Left lung (tissue), 10 donors: ENCODE results near the gene MYO6. TPM values are rescaled to one million over a fixed set of nuclear protein-coding genes. Genes with fewer than 3 reads are reported as not detected.

Experiments used
- ATAC-seq: fragments of 200-7000 bp; cut with Tn5 transposase; one replicate; pipeline ENCODE4 v1.9.1; 2020; ENCODE audit warnings: moderate library complexity
- DNase-seq, 4 donors: peaks; one replicate each; pipeline ENCODE4 v3.0.0-alpha.2; 2013 to 2020
- H3K27ac ChIP-seq, 2 donors: fragments of 200-600 bp; sonication (generic) in 1 of 2; one replicate each; pipeline versions ENCODE4 v1.5.0 to v1.8.0; 2020 to 2021
- H3K27me3 ChIP-seq, 2 donors: fragments of 200-600 bp; sonication (generic) in 1 of 2; one replicate each; pipeline versions ENCODE4 v1.5.0 to v1.8.0; 2020 to 2021
- H3K36me3 ChIP-seq, 2 donors: fragments of 200-600 bp; sonication (generic) in 1 of 2; one replicate each; pipeline versions ENCODE4 v1.5.0 to v1.8.0; 2020 to 2021
- H3K4me1 ChIP-seq, 2 donors: fragments of 200-600 bp; one replicate each; pipeline ENCODE4 v1.8.0; 2021
- H3K4me3 ChIP-seq, 2 donors: fragments of 200-600 bp; sonication (generic) in 1 of 2; one replicate each; pipeline versions ENCODE4 v1.5.0 to v1.8.0; 2020 to 2021; ENCODE audit warnings: mild to moderate bottlenecking in 1 of 2
- H3K9me3 ChIP-seq, 2 donors: fragments of 200-600 bp; sonication (generic) in 1 of 2; one replicate each; pipeline versions ENCODE4 v1.5.0 to v1.8.0; 2020 to 2021
- CTCF ChIP-seq, 2 donors: fragments of 200-600 bp; sonication (generic) in 1 of 2; IDR thresholded peaks; one replicate each; pipeline versions ENCODE4 v1.5.0 to v1.8.0; 2021; ENCODE audit warnings: antibody characterized with exemption in 2 of 2
- intact Hi-C, 2 donors: fragments of 100-400 bp; cut with DNase I; formaldehyde crosslinking; loops; one replicate each; pipeline versions ENCODE4 v1.11.2 to v1.14.2; 2022
- polyA plus RNA-seq, 6 donors: library from polyadenylated mRNA; unstranded; fragments of 120-200 nt; gene quantifications; one replicate each; pipeline ENCODE4 v1.2.1, GENCODE V29; 2013; ENCODE audit not compliant: insufficient read length in 6 of 6
- total RNA-seq, 2 donors: library from RNA; stranded (reverse); fragmentation: NEBNext Ultra II Directional; extraction: Animal tissue kit (Norgen Biotek cat#: 25700); gene quantifications; one replicate each; pipeline ENCODE4 v1.2.1, GENCODE V29; 2021
- donor health status: DM: no; HTN: yes; CAD: no.
- donor health status: DM: no; HTN: no; CAD: no.

MYO6 gene
- total and polyA plus RNA-seq, 8 donors: 29.0 to 105 (median 31.4) TPM

GRCh38 chr6:75932067-75932466 lies 183.0 kb downstream of the MYO6 start:
- Histone ChIP-seq H3K9me3 (no peaks in the 10 kb centered on the region), H3K27ac (no peak overlapping the region), H3K27me3 (peaks cover 0 to 21% of the 10 kb centered on the region in 2 donors), H3K4me3 (no peak overlapping the region), H3K36me3 (no peaks in the 10 kb centered on the region), H3K4me1 (peaks cover 0 to 12% of the 10 kb centered on the region in 2 donors)
- TF ChIP-seq CTCF (IDR thresholded peaks at IDR 0.05): no peak
- no peak for DNase-seq
- intact Hi-C loops: no loop called here
- no peak for ATAC-seq

- ATAC-seq (no peak), DNase-seq (no peak)
- intact Hi-C loops: no loop called here
Observed at GRCh38 chr6:75933387-75933975, 184.4 kb downstream of the MYO6 start.

GRCh38 chr6:75934643-75935472 lies 185.8 kb downstream of the MYO6 start:
- H3K36me3 ChIP-seq: no peaks in the 10 kb centered on the region
- peak overlapping the region in 1 of 2 donors; percentile 13 for H3K4me3 ChIP-seq
- DNase-seq (peak in 3 of 4 donors; percentile 74 to 84 (median 77)), ATAC-seq (peak; percentile 91)
- peaks cover 0 to 21% of the 10 kb centered on the region in 2 donors for H3K27me3 ChIP-seq
- no peaks in the 10 kb centered on the region for H3K9me3 ChIP-seq
- H3K27ac ChIP-seq: no peak overlapping the region
- intact Hi-C loops: no loop called here
- peak; percentile 53 to 56 for TF ChIP-seq CTCF (IDR thresholded peaks at IDR 0.05)
- peaks cover 0 to 12% of the 10 kb centered on the region in 2 donors for H3K4me1 ChIP-seq

More at GRCh38 chr6:75933387-75933975, 184.4 kb downstream of the MYO6 start:
- Histone ChIP-seq H3K9me3 (no peaks in the 10 kb centered on the region), H3K27ac (no peak overlapping the region), H3K27me3 (peaks cover 0 to 21% of the 10 kb centered on the region in 2 donors), H3K4me1 (peaks cover 0 to 12% of the 10 kb centered on the region in 2 donors), H3K4me3 (no peak overlapping the region), H3K36me3 (no peaks in the 10 kb centered on the region)
- no peak for TF ChIP-seq CTCF (IDR thresholded peaks at IDR 0.05)

GRCh38 chr6:75935473-75935793 lies 186.4 kb downstream of the MYO6 start:
- TF ChIP-seq CTCF (IDR thresholded peaks at IDR 0.05): no peak
- H3K4me1 ChIP-seq: peaks cover 0 to 12% of the 10 kb centered on the region in 2 donors
- H3K27me3 ChIP-seq: peaks cover 0 to 21% of the 10 kb centered on the region in 2 donors
- intact Hi-C loops: no loop called here
- H3K9me3 ChIP-seq: no peaks in the 10 kb centered on the region
- H3K36me3 ChIP-seq: no peaks in the 10 kb centered on the region
- H3K27ac ChIP-seq: no peak overlapping the region
- DNase-seq: no peak
- H3K4me3 ChIP-seq: peak overlapping the region in 1 of 2 donors; percentile 13
- ATAC-seq: no peak

GRCh38 chr6:75936682-75937081 lies 187.6 kb downstream of the MYO6 start:
- intact Hi-C loops: no loop called here

More at GRCh38 chr6:75936682-75937081, 187.6 kb downstream of the MYO6 start:
- Histone ChIP-seq H3K9me3 (no peaks in the 10 kb centered on the region), H3K4me1 (peaks cover 0 to 12% of the 10 kb centered on the region in 2 donors), H3K27ac (no peak overlapping the region), H3K27me3 (peaks cover 0 to 21% of the 10 kb centered on the region in 2 donors), H3K36me3 (no peaks in the 10 kb centered on the region), H3K4me3 (no peak overlapping the region)
- TF ChIP-seq CTCF (IDR thresholded peaks at IDR 0.05): no peak
- ATAC-seq (no peak), DNase-seq (no peak)
